IPS-18a (cell line): ENCODE measurements around the gene GALNT18.

Source experiments
- H3K27ac ChIP-seq: one replicate; pipeline ENCODE4 v1.5.1; 2013; ENCODE audit warnings: low read length
- H3K27me3 ChIP-seq: one replicate; pipeline ENCODE4 v1.6.1; 2013; ENCODE audit warnings: mild to moderate bottlenecking, low read length; ENCODE audit not compliant: control insufficient read depth, insufficient read depth
- H3K36me3 ChIP-seq: one replicate; pipeline ENCODE4 v1.6.1; 2013; ENCODE audit warnings: low read depth, low read length; ENCODE audit not compliant: control insufficient read depth
- H3K4me1 ChIP-seq: one replicate; pipeline ENCODE4 v1.6.1; 2013; ENCODE audit warnings: low read depth, low read length; ENCODE audit not compliant: control insufficient read depth
- H3K4me3 ChIP-seq: one replicate; pipeline ENCODE4 v1.5.1; 2013; ENCODE audit warnings: low read length
- H3K9ac ChIP-seq: one replicate; pipeline ENCODE4 v1.6.1; 2013; ENCODE audit warnings: mild to moderate bottlenecking, low read length, moderate library complexity
- H3K9me3 ChIP-seq: one replicate; pipeline ENCODE4 v1.6.1; 2013; ENCODE audit warnings: low read depth, low read length; ENCODE audit not compliant: control insufficient read depth

The GALNT18 gene

GRCh38 chr11:11243590-11244469, 378.0 kb downstream of the GALNT18 start:
- H3K9me3 ChIP-seq, result no peaks in the 10 kb centered on the region
- H3K9ac ChIP-seq, result peak overlapping the region; percentile 65
- no peaks in the 10 kb centered on the region for H3K36me3 ChIP-seq
- peaks cover 11% of the 10 kb centered on the region for H3K4me1 ChIP-seq
- no peaks in the 10 kb centered on the region for H3K27me3 ChIP-seq
- H3K4me3 ChIP-seq, result no peak overlapping the region
- H3K27ac ChIP-seq, result peak overlapping the region; percentile 78

GRCh38 chr11:11243209-11243589, 378.6 kb downstream of the GALNT18 start:
- H3K9me3 ChIP-seq, result no peaks in the 10 kb centered on the region
- no peaks in the 10 kb centered on the region for H3K36me3 ChIP-seq
- H3K9ac ChIP-seq, result peak overlapping the region; percentile 42
- peak overlapping the region; percentile 41 for H3K27ac ChIP-seq
- no peaks in the 10 kb centered on the region for H3K27me3 ChIP-seq
- peaks cover 12% of the 10 kb centered on the region for H3K4me1 ChIP-seq
- no peak overlapping the region for H3K4me3 ChIP-seq

GRCh38 chr11:11241284-11241683, 380.5 kb downstream of the GALNT18 start:
- Histone ChIP-seq H3K27me3 (no peaks in the 10 kb centered on the region), H3K36me3 (no peaks in the 10 kb centered on the region), H3K9me3 (no peaks in the 10 kb centered on the region), H3K4me1 (peaks cover 26% of the 10 kb centered on the region), H3K27ac (no peak overlapping the region), H3K4me3 (no peak overlapping the region), H3K9ac (no peak overlapping the region)

GRCh38 chr11:11239959-11240358, 381.8 kb downstream of the GALNT18 start:
- Histone ChIP-seq H3K9ac (no peak overlapping the region), H3K27ac (no peak overlapping the region), H3K36me3 (no peaks in the 10 kb centered on the region), H3K4me1 (peaks cover 26% of the 10 kb centered on the region), H3K4me3 (no peak overlapping the region), H3K9me3 (no peaks in the 10 kb centered on the region), H3K27me3 (no peaks in the 10 kb centered on the region)

- peaks cover 15% of the 10 kb centered on the region for H3K4me1 ChIP-seq
- H3K9me3 ChIP-seq, result no peaks in the 10 kb centered on the region
- no peak overlapping the region for H3K27ac ChIP-seq
- no peaks in the 10 kb centered on the region for H3K36me3 ChIP-seq
- H3K27me3 ChIP-seq, result no peaks in the 10 kb centered on the region
- H3K4me3 ChIP-seq, result no peak overlapping the region
- no peak overlapping the region for H3K9ac ChIP-seq
Measured at GRCh38 chr11:11237070-11237832, 384.6 kb downstream of the GALNT18 start.

- Histone ChIP-seq H3K36me3 (no peaks in the 10 kb centered on the region), H3K27me3 (no peaks in the 10 kb centered on the region), H3K9ac (no peak overlapping the region), H3K9me3 (no peaks in the 10 kb centered on the region), H3K4me3 (no peak overlapping the region), H3K4me1 (peaks cover 15% of the 10 kb centered on the region), H3K27ac (no peak overlapping the region)
Measured at GRCh38 chr11:11236498-11237059, 385.2 kb downstream of the GALNT18 start.

GRCh38 chr11:11231763-11232162, 390.0 kb downstream of the GALNT18 start:
- Histone ChIP-seq H3K9ac (no peak overlapping the region), H3K4me3 (no peak overlapping the region), H3K27me3 (no peaks in the 10 kb centered on the region), H3K9me3 (no peaks in the 10 kb centered on the region), H3K27ac (no peak overlapping the region), H3K36me3 (no peaks in the 10 kb centered on the region), H3K4me1 (peaks cover 1% of the 10 kb centered on the region)

- Histone ChIP-seq H3K27ac (no peak overlapping the region), H3K9ac (no peak overlapping the region), H3K9me3 (no peaks in the 10 kb centered on the region), H3K36me3 (no peaks in the 10 kb centered on the region), H3K4me3 (no peak overlapping the region), H3K27me3 (no peaks in the 10 kb centered on the region), H3K4me1 (no peaks in the 10 kb centered on the region)
Measured at GRCh38 chr11:11230802-11231562, 390.8 kb downstream of the GALNT18 start.

GRCh38 chr11:11230087-11230486, 391.7 kb downstream of the GALNT18 start:
- Histone ChIP-seq H3K36me3 (no peaks in the 10 kb centered on the region), H3K27me3 (no peaks in the 10 kb centered on the region)

GRCh38 chr11:11229647-11230046, 392.2 kb downstream of the GALNT18 start:
- no peak overlapping the region for H3K4me3 ChIP-seq
- no peaks in the 10 kb centered on the region for H3K27me3 ChIP-seq

More at GRCh38 chr11:11230087-11230486, 391.7 kb downstream of the GALNT18 start:
- Histone ChIP-seq H3K4me3 (no peak overlapping the region), H3K4me1 (no peaks in the 10 kb centered on the region), H3K9me3 (no peaks in the 10 kb centered on the region), H3K9ac (no peak overlapping the region), H3K27ac (no peak overlapping the region)

More at GRCh38 chr11:11229647-11230046, 392.2 kb downstream of the GALNT18 start:
- no peak overlapping the region for H3K27ac ChIP-seq
- no peaks in the 10 kb centered on the region for H3K9me3 ChIP-seq
- H3K4me1 ChIP-seq, result no peaks in the 10 kb centered on the region
- H3K36me3 ChIP-seq, result no peaks in the 10 kb centered on the region
- no peak overlapping the region for H3K9ac ChIP-seq
